ENCODE measurements around the gene LRRN4. TPM values are rescaled to one million over a fixed set of nuclear protein-coding genes. Genes with fewer than 3 reads are reported as not detected.

Gene LRRN4
- total RNA-seq, 1 experiment from 2014 or later, result 0.10 TPM

DNA sequence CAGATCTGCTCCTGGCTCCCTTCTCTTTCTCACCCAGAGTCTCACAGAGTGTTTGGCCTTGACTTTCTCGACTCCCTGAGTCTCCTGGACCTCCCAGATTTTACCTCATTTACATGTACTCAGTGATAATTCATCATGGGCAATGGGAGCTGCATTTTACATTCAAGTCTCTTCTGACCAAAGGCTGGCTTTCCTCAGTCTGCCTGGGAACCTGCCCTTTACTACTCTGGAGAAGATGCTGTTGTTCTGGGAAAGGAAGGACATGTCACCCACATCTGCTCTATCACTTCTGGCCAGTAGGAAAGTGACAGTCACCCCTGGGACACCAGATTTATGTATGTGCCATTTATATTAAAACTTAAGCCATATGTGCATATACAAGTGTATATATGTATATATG is 7.4 kb downstream of the LRRN4 start:
- Histone ChIP-seq H3K79me2 (ENCODE audit: insufficient read depth, low read length) (no peaks in the 10 kb centered on the region), H2AFZ (ENCODE audit: low read depth, low read length, poor library complexity, severe bottlenecking) (no peak overlapping the region), H3K36me3 (ENCODE audit: control insufficient read depth in 1 of 2, insufficient read depth in 2 of 2, low read length in 2 of 2) (no peaks in the 10 kb centered on the region; a peak in 1 of 4 replicates), H3K4me3 (replicated peaks in 1 of 2; ENCODE audit: low read depth in 1 of 2, low read length in 2 of 2) (no peak overlapping the region), H3K4me2 (ENCODE audit: low read length) (no peak overlapping the region), H3K27me3 (ENCODE audit: insufficient read depth, low read length) (no peaks in the 10 kb centered on the region), H3K9me3 (ENCODE audit: control insufficient read depth in 1 of 2, insufficient read depth in 1 of 2, low read depth in 1 of 2, low read length in 2 of 2) (no peaks in the 10 kb centered on the region), H3K4me1 (ENCODE audit: control insufficient read depth in 1 of 2, insufficient read depth in 2 of 2, low read length in 2 of 2) (peaks cover 0 to 4% of the 10 kb centered on the region in 2 experiments; a peak in 1 of 4 replicates), H3K9ac (ENCODE audit: low read length) (no peak overlapping the region), H3K27ac (ENCODE audit: low read depth, low read length) (no peak overlapping the region), H3K9me2 (ENCODE audit: insufficient read depth) (no peaks in the 10 kb centered on the region), H4K20me1 (ENCODE audit: insufficient read depth) (no peaks in the 10 kb centered on the region)
- BruUV-seq (replicated peaks), result no TSS peak
- no peak for ATAC-seq
- TF ChIP-seq ZFX (IDR thresholded peaks at IDR 0.05) (no peak), SRF (IDR thresholded peaks at IDR 0.05; ENCODE audit: low read depth) (no peak), CBX3 (IDR thresholded peaks at IDR 0.05; ENCODE audit: low read depth) (no peak), EZH2 (IDR thresholded peaks at IDR 0.05) (no peak), RAD21 (IDR thresholded peaks at IDR 0.05; ENCODE audit: low read depth) (no peak), EGR1 (IDR thresholded peaks at IDR 0.05; ENCODE audit: low read depth) (no peak), CEBPB (IDR thresholded peaks at IDR 0.05; ENCODE audit: low read depth) (no peak)
- intact Hi-C loops (cut with micrococcal nuclease), result no loop called here
- POLR2A ChIA-PET, result no interaction called here
- no peak for DNase-seq (ENCODE audit: low read depth, low spot score)
- RAD21 ChIA-PET (ENCODE audit: low non-redundant PET in 1 of 2, low total read pairs in 2 of 2, uncharacterized antibody in 2 of 2, unreplicated experiment in 2 of 2), result no interaction called here
- CTCF ChIA-PET, result no interaction called here

DNA sequence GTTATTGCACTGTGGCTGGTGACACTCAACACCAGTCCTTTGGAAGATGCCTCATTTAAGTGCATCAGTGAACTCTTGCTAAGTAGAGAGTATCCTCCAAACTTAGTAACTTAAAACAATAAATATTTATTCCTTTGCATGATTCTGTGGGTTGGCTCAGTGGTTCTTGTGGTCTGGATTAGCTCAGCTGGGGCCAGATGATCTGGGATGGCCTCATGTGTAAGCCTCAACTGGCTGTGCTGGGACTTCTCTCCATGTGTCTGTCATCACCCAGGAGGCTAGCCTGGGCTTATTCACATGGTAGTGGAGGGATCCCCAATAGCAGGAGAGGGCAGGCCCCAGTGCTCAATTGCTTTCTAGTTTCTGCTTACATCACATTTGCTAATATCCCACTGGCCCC is 8.3 kb downstream of the LRRN4 start:
- POLR2A ChIA-PET, result no interaction called here
- no peaks in the 10 kb centered on the region for H3K4me1 ChIP-seq (ENCODE audit: control insufficient read depth in 1 of 2, insufficient read depth in 2 of 2, low read length in 2 of 2)
- H4K20me1 ChIP-seq (ENCODE audit: insufficient read depth), result no peaks in the 10 kb centered on the region
- H3K9me2 ChIP-seq (ENCODE audit: insufficient read depth), result no peaks in the 10 kb centered on the region
- BruUV-seq (replicated peaks), result no TSS peak
- no peaks in the 10 kb centered on the region for H3K79me2 ChIP-seq (ENCODE audit: insufficient read depth, low read length)
- H3K4me3 ChIP-seq (replicated peaks in 1 of 2; ENCODE audit: low read depth in 1 of 2, low read length in 2 of 2), result no peak overlapping the region
- H3K27me3 ChIP-seq (ENCODE audit: insufficient read depth, low read length), result no peaks in the 10 kb centered on the region
- H3K4me2 ChIP-seq (ENCODE audit: low read length), result no peak overlapping the region
- DNase-seq (ENCODE audit: low read depth, low spot score), result no peak
- no peaks in the 10 kb centered on the region for H3K9me3 ChIP-seq (ENCODE audit: control insufficient read depth in 1 of 2, insufficient read depth in 1 of 2, low read depth in 1 of 2, low read length in 2 of 2)
- intact Hi-C loops (cut with micrococcal nuclease), result no loop called here
- RAD21 ChIA-PET (ENCODE audit: low non-redundant PET in 1 of 2, low total read pairs in 2 of 2, uncharacterized antibody in 2 of 2, unreplicated experiment in 2 of 2), result no interaction called here
- H2AFZ ChIP-seq (ENCODE audit: low read depth, low read length, poor library complexity, severe bottlenecking), result no peak overlapping the region
- CTCF ChIA-PET, result no interaction called here
- H3K9ac ChIP-seq (ENCODE audit: low read length), result no peak overlapping the region
- H3K36me3 ChIP-seq (ENCODE audit: control insufficient read depth in 1 of 2, insufficient read depth in 2 of 2, low read length in 2 of 2), result peaks cover 0 to 1% of the 10 kb centered on the region in 2 experiments; a peak in 2 of 4 replicates
- H3K27ac ChIP-seq (ENCODE audit: low read depth, low read length), result no peak overlapping the region
- TF ChIP-seq SP1 (IDR thresholded peaks at IDR 0.05; ENCODE audit: low read depth) (no peak), REST (IDR thresholded peaks at IDR 0.05; ENCODE audit: low read depth) (no peak), ZBTB33 (IDR thresholded peaks at IDR 0.05; ENCODE audit: extremely low read depth, insufficient replicate concordance, low read length) (no peak), JUND (IDR thresholded peaks at IDR 0.05) (no peak)
- no peak for ATAC-seq

All from HCT116 (cell line).